HG03095 (cell line): ENCODE data around the gene PPP1CA.
"Not testable (repeated sequence)": the region's sequence is repeated elsewhere in the genome, so short reads cannot be mapped to it uniquely, and the experiment has no call there.

ENCODE experiments used
- ATAC-seq: cut with Tn5 transposase; IDR thresholded peaks from one replicate; pipeline ENCODE4 v1.9.1; 2021; ENCODE audit warnings: moderate library complexity; ENCODE audit not compliant: unreplicated experiment

The PPP1CA gene

DNA sequence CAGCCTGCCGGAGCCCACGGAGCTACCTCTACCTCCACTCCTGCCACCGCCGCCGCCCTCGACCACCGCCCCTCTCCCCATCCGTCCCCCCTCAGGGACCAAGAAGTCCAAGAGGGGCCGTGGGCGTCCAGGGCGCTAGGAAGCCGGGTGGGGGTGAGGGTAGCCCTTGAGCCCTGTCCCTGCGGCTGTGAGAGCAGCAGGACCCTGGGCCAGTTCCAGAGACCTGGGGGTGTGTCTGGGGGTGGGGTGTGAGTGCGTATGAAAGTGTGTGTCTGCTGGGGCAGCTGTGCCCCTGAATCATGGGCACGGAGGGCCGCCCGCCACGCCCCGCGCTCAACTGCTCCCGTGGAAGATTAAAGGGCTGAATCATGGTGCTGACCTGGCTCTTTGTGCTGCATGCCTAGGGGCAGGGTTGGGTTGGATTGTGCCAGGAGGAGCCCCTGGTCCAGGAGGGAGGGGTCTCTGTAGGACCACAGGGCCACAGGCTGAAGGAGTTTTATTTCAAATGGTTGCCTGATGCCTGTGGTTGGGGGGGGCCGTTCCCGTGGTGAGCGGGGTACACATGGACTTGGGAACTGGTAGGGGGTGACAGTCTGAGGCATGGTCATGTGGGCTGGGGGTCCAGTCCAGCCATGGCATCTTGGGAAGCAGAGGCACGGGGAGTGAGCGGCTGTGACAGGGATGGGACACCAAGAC, 33.5 kb upstream of the PPP1CA start:
- no peak for ATAC-seq

DNA sequence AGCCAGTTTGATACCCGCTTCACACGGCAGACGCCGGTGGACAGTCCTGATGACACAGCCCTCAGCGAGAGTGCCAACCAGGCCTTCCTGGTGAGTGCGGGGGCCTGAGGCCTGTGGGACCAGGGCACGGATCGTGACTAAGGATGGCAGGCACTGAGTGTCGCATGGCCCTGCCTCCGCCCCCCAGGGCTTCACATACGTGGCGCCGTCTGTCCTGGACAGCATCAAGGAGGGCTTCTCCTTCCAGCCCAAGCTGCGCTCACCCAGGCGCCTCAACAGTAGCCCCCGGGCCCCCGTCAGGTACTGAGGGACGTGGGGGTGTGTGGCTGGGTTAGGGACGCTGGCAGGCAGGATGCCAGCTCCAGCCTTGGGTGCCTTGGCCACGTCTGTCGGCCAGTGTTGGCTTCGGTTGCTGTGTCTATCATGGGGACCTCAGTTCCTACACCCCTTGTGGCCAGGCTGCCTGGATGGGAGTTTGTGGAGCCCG, 32.8 kb upstream of the PPP1CA start:
- no peak for ATAC-seq

DNA sequence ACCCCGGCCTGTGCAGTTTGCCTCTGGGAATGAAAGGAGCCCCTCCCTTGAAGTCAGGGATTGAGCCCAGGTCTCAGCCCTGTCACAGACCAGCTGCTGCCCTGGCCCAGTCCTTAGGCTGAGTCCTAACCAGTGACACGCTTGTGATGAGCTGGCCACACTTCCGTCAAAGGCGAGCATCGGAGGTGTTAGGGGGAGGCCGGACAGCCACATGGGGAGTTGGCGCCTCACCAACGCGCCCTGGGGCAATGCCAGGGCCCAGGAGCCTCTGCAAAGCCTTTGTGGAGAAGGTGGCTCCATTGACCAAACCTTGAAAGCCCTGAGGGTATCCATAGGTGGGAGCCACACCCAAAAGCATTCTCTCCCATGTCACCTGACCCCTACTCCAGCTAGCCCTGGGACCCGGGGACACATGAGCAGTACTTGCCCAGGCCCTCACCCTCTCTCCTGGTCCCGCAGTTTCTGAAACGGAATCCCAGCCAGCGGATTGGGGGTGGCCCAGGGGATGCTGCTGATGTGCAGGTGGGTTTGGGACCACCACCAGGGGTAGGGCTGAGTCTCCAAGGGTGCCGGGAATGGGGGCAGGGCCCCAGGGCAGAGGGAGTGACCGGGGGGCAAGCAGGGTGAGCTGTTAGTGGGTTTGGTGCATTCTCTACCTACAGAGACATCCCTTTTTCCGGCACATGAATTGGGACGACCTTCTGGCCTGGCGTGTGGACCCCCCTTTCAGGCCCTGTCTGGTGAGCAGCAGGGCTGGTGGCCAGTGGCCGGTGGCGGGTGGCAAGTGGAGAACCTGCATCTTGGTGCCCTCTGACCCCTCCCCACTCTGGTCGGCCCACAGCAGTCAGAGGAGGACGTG, 32.1 kb upstream of the PPP1CA start:
- ATAC-seq: no peak

DNA sequence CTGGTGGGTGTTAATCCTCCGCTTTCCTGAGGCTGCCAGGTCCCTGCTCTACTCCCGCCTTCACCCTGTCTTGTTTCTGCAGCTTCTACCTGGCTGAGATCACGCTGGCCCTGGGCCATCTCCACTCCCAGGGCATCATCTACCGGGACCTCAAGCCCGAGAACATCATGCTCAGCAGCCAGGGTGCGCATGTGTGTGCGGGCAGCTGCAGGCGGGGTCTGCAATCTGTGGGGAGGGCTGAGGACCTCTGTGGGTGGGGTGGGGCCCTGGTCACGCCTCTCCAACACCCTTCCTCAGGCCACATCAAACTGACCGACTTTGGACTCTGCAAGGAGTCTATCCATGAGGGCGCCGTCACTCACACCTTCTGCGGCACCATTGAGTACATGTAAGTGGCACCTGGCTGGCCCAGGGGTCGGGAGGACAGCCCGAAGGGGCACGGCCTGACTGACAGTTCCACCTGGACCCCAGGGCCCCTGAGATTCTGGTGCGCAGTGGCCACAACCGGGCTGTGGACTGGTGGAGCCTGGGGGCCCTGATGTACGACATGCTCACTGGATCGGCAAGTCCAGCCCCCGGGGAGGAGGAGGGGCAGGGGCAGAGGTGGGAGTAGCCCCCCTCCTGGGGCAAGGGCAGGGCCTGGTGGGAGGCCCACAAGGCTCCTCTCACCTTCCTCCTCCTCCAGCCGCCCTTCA, 31.1 kb upstream of the PPP1CA start:
- ATAC-seq: no peak

DNA sequence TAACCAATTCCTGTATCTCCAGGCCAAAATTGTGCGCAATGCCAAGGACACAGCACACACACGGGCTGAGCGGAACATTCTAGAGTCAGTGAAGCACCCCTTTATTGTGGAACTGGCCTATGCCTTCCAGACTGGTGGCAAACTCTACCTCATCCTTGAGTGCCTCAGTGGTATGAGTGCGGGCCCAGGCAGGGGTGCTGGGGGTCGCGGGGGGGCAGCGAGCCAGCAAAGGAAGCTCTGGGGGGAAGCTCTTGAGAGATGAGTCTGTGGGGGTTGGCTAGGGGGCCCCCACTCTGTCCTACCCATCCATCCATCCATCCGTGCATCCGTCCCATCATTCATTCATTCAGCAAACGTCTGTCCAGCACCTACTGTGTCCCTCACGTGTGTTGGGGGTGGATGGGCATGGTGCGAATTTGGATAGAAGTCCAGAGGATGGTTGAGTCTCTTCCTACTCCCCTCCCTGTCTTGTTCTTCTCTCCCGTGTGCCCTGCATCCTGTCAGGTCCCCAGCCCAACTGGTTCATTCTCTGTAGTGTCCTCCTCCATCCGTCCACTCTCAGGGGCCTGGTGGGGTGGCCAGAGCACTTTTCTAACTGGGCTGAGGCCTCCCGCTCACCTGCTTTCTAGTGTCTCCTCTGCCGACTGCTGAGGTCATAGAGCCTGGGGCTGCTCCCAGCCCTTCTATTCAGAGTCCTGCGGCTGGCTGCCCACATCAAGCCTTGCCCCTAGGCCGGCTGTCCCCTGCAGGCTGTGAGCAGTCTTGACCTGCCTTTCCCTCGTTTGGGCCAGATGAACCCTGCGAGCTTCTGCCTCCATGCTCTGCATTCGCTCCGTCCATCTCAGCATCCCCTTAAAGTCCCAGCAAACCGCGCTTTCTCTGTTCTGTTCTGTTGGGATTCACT, 29.9 kb upstream of the PPP1CA start:
- ATAC-seq: no peak

DNA sequence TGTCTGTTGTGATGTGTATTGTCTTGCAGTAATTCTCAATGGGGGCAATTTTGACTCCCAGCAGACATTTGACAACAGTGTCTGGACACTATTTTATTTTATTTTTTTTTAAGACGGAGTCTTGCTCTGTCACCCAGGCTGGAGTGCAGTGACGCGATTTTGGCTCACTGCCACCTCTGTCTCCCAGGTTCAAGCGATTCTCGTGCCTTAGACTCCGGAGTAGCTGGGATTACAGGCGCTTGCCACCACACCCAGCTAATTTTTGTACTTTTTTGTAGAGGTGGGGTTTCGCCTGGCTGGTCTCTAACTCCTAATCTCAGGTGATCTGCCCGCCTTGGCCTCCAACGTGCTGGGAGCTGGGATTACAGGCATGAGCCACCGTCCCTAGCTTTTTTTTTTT, 28.1 kb upstream of the PPP1CA start:
- ATAC-seq: no peak

DNA sequence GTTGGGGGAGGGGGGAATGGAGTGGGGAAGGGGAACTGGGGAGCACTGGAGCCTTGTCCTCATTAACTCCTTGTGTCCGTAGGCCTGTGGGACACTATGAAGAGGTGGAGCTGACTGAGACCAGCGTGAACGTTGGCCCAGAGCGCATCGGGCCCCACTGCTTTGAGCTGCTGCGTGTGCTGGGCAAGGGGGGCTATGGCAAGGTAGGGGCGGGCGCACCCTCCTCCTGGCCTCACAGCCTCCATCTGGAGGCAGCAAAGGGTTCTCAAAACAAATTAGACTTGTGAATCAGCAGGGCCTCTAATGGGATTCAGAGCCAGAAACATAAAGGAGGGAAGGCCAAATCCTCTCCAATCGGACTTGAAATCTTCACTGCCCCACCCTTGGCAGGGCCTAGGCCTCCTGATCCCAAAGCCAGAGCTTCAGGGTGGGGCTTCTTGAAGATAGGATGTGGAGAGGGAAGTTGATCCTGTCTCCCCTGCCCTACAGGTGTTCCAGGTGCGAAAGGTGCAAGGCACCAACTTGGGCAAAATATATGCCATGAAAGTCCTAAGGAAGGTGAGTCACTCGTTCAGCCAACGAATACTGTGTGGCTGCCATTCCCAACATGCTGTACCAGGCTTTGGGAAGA, 27.5 kb upstream of the PPP1CA start:
- ATAC-seq: no peak

DNA sequence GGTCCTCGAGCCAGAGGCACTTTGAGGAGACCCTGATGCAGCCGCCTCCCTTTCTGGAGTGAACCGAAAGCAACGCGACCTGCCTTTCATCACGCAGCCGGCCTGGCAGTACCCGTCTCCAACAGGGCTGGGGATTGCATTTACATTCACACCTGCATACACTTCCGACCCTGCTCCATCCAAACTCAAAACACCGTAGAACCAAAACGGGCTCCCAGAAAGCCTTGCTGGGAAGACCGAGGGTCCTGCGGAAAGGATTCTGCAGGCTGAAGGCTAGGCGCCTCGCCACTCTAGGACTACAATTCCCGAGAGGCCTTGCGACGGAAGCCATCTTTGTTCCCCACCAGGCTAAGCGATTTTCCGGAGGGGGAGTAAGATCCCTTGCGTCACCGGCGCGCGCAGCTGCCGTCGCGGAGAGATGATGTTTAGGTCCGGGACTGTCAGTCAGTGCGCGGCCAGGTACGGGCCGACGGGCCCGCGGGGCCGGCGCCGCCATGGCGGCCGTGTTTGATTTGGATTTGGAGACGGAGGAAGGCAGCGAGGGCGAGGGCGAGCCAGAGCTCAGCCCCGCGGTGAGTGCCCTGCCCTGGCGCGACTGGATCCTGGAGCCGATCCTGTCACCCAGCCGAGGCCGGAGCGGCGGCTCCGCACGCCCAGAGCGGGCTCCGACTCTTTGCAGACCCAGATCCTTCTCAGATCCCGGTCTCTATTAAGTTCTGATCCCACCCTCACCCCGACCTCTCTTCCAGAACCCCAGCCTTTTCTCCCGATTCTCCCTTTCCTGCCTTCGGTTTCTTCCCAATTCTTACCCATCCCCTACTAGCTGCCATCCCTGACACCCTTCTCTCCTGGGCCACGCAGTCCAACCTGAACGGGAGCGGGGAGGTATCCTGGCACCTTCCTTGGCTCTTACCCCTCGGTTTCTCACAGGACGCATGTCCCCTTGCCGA, 26.7 kb upstream of the PPP1CA start, which contains the start of gene RPS6KB2:
Gene RPS6KB2, plus strand, starts transcription at position 443 of the 950 bp plus-strand sequence. Its CDS starts 52 bp downstream, at position 495.
- peak; percentile 47 for ATAC-seq

DNA sequence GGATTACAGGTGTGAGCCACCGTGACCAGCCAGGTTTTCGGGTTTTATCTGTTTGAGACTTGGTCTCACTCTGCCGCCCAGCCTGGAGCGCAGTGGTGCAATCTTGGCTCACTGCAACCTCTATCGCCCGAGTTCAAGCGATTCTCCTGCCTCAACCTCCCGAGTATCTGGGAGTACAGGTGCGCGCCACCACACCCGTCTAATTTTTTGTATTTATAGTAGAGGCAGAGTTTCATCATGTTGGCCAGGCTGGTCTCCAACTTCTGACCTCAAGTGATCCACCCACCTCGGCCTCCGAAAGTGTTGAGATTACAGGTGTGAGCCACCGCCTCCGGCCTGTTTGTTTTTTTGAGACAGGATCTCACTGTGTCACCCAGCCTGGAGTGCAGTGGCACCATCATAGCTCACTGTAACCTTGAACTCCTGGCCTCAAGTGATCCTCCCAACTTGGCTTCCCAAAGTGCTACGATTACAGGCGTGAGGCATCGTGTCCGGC, 25.8 kb upstream of the PPP1CA start:
- ATAC-seq: not testable (repeated sequence)

DNA sequence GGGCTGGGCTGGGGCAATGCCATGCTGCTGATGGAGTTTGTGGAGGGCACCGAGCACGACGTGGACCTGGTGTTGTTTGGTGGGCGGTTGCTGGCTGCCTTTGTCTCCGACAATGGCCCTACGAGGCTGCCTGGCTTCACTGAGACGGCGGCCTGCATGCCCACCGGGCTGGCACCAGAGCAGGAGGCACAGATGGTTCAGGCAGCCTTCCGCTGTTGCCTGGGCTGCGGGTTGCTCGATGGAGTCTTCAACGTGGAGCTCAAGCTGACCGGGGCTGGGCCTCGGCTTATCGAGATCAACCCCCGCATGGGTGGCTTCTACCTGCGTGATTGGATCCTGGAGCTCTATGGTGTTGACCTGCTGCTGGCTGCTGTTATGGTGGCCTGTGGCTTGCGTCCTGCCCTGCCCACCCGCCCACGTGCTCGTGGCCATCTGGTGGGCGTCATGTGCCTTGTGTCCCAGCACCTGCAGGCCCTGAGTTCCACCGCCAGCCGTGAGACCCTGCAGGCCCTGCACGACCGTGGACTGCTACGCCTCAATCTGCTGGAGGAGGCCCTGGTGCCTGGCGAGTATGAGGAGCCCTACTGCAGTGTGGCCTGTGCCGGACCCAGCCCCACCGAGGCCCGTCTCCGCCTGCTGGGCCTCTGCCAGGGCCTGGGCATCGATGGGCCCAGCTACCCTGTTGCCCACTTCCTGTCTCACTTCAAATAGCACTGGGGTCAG, 22.4 kb upstream of the PPP1CA start:
- no peak for ATAC-seq

DNA sequence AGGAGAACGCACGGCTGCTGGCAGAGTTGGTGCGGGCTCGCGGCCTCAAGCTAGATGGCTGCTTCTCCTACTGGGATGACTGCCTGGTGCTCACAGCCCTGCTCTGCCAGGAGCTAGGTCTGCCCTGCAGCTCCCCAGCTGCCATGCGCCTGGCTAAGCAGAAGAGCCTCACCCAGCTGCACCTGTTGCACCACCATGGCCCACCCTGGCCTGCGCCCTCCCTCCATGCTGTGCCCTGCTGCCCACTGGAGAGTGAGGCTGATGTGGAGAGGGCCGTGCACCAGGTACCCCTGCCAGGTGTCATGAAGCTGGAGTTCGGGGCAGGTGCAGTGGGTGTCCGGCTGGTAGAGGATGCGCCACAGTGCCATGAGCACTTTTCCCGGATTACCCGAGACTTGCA, 21.8 kb upstream of the PPP1CA start:
- no peak for ATAC-seq

DNA sequence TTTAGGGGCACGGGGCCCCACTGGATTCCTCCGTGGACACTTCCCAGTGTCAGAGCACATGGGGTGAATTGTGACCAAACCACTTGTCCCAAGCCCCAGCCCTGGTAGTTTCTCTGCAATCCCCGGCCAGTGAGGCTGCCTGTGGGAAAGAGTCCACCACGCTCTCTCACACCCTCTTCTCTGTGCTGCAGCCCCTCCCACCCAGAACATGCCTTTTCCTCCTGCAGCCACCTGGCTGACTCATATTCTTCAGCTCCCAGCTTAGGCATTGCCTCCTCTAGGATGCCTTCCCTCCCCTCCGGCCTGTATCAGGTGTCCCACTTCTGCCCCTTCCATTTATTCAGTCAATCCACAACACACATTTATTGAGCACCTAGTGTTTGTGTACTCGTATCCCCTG, 21.2 kb upstream of the PPP1CA start:
- no peak for ATAC-seq

DNA sequence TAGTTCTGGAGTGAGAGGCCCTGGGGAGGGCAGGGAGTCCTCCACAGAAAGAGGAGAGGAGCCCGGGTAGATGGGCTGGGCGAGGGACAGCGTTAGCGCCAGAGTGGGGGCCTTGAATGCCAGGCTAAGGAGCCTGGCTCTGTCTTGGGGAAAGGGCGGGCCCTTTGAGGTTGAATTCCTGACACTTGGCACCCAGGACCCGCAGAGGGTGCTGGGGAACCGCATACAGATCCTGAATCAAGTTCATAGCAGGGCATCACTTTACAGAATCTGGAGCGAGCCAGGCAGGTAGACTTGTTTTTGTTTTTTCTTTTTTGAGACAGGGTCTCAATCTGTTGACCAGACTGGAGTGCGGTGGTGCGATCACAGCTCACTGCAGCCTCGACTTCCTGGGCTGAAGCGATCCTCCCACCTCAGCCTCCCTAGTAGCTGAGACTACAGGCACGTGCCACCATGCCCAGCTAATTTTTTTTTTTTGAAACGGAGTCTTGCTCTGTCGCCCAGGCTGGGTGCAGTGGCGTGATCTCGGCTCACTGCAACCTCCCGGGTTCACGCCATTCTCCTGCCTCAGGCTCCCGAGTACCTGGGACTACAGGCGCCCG, 19.9 kb upstream of the PPP1CA start:
- ATAC-seq: no peak

DNA sequence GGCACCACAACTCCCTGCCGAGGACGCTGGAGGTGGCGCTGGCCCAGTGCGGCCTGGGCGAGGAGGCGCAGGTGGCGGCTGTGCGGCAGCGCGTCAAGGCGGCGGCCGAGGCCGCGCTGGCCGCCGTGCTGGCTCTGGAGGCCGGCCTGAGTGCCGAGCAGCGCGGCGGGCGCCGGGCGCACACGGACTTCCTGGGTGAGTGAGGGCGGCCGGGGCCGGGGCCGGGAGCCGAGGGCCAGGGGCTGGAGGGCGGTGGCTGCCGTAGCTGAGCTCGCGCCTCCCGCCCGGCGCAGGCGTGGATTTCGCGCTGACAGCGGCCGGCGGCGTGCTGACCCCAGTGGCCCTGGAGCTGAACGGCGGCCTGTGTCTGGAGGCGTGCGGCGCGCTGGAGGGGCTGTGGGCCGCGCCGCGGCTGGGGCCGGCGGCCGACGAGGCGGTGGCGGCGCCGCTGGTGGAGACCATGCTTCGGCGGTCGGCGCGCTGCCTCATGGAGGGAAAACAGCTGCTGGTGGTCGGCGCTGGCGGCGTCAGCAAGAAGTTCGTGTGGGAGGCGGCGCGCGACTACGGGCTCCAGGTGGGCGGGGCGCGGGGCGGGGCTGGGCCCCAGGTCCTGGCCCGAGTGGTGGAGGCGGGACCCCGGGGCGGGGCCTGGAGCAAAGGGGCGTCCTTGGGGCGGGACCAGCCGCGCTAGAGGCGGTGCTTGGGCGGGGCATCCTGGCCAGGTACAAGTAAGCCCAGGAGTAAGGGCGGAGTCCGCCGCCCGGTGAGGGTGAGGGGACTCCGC, 19.2 kb upstream of the PPP1CA start:
- ATAC-seq: peak; percentile 78

DNA sequence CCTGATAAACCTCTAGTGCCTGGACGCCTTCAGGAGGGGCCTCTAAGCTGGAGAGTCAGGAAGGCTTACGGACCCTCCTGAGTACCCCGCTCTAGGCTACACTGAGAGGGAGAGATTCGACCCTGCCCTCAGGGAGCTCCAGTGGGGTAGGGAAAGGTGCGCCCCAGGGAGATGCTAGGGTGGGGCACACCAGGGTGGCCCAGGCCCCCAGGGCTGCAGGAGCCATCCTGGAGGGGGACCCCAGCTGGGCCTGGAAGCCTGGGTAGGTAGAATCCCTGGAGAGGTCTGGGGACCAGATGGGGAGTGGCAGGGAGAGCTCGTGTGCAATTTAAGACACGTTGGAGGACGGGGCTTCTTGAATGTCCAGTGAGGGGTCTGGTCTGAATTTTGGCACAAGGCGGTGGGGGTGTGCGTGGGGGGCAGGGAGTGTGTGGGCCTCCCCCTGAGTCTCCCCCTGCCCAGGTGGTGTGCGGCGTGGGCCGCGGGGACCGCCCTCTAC, 18.5 kb upstream of the PPP1CA start:
- no peak for ATAC-seq

DNA sequence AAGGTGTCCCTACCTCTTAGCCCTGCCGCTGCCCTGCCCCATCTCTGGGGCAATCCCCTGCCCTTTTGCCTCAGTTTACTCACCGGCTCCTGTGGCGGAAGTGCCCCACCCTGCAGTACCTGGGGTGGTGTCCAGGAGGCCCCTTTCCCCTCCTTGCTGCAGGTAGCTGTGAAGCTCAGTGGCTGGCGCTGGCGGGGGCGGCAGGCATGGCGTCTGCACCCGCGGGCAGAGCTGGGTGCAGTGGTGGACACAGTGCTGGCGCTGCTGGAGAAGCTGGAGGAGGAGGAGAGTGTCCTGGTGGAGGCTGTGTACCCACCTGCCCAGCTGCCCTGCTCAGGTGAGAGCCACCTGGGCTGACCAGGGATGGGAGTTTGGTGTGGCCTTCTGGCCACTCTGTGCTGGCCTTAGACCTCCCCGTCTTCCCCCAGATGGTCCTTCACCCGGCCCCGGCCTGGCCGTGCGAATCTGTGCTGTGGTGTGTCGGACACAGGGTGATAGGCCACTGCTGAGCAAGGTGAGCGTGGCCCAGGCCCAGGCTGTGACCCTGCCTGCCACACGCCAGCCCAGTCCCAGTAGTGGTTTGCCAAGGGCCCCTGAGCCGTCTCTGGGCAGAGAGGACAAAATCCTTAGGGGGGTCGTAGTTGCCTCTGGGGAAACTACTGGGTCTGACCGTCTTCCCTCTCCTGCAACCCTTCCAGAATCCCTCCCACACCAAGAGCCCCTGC, 17.8 kb upstream of the PPP1CA start:
- no peak for ATAC-seq
